HPDE6-E6E7 (cell line): ENCODE data around the gene MAP2K5.
"Not testable (repeated sequence)": the region's sequence is repeated elsewhere in the genome, so short reads cannot be mapped to it uniquely, and the experiment has no call there.

ENCODE experiments used
- DNase-seq: peaks from one replicate; pipeline ENCODE4 v3.0.0; 2011; ENCODE audit warnings: missing footprints; ENCODE audit errors: extremely low spot score

The MAP2K5 gene

GRCh38 chr15:67601073-67601472 is 58.6 kb downstream of the MAP2K5 start:
- DNase-seq: no peak

GRCh38 chr15:67603063-67603462 is 60.6 kb downstream of the MAP2K5 start:
- no peak for DNase-seq

GRCh38 chr15:67605871-67606270 is 63.4 kb downstream of the MAP2K5 start:
- no peak for DNase-seq

GRCh38 chr15:67606742-67607141 is 64.2 kb downstream of the MAP2K5 start:
- no peak for DNase-seq

- no peak for DNase-seq
These were observed 64.8 kb downstream of the MAP2K5 start for GRCh38 chr15:67607329-67607728.

GRCh38 chr15:67607959-67608637 is 65.6 kb downstream of the MAP2K5 start:
- DNase-seq: no peak

- DNase-seq: no peak
These were observed 66.1 kb downstream of the MAP2K5 start for GRCh38 chr15:67608638-67608959.

- DNase-seq: no peak
These were observed 69.2 kb downstream of the MAP2K5 start for GRCh38 chr15:67611370-67612369.

- DNase-seq: no peak
These were observed 70.7 kb downstream of the MAP2K5 start for GRCh38 chr15:67613211-67613610.

- DNase-seq: no peak
These were observed 71.2 kb downstream of the MAP2K5 start for GRCh38 chr15:67613708-67614107.

GRCh38 chr15:67615131-67615534 is 72.6 kb downstream of the MAP2K5 start:
- DNase-seq: not testable (repeated sequence)

- DNase-seq: no peak
These were observed 75.8 kb downstream of the MAP2K5 start for GRCh38 chr15:67618297-67618696.

- no peak for DNase-seq
These were observed 79.6 kb downstream of the MAP2K5 start for GRCh38 chr15:67622110-67622509.

- no peak for DNase-seq
These were observed 89.8 kb downstream of the MAP2K5 start for GRCh38 chr15:67632261-67632660.

GRCh38 chr15:67635950-67636349 is 93.4 kb downstream of the MAP2K5 start:
- not testable (repeated sequence) for DNase-seq

GRCh38 chr15:67639591-67639990 is 97.1 kb downstream of the MAP2K5 start:
- no peak for DNase-seq

- no peak for DNase-seq
These were observed 99.0 kb downstream of the MAP2K5 start for GRCh38 chr15:67641453-67641852.

GRCh38 chr15:67646847-67647246 is 104.3 kb downstream of the MAP2K5 start:
- DNase-seq: no peak

- DNase-seq: no peak
These were observed 110.1 kb downstream of the MAP2K5 start for GRCh38 chr15:67652586-67652985.

- no peak for DNase-seq
These were observed 117.9 kb downstream of the MAP2K5 start for GRCh38 chr15:67660446-67660845.

GRCh38 chr15:67660874-67661606 is 118.5 kb downstream of the MAP2K5 start:
- DNase-seq: no peak

GRCh38 chr15:67670647-67671305 is 128.3 kb downstream of the MAP2K5 start:
- no peak for DNase-seq
